Measurements from ENCODE around the gene LRR1. TPM values are rescaled to one million over a fixed set of nuclear protein-coding genes. Genes with fewer than 3 reads are reported as not detected.

The LRR1 gene
- total and polyA plus RNA-seq, 9 of the 15 experiments (the other 6 are each of a cell fraction or from before 2014, with no cell fraction given) = 26.5 to 58.1 (median 31.8) TPM

DNA sequence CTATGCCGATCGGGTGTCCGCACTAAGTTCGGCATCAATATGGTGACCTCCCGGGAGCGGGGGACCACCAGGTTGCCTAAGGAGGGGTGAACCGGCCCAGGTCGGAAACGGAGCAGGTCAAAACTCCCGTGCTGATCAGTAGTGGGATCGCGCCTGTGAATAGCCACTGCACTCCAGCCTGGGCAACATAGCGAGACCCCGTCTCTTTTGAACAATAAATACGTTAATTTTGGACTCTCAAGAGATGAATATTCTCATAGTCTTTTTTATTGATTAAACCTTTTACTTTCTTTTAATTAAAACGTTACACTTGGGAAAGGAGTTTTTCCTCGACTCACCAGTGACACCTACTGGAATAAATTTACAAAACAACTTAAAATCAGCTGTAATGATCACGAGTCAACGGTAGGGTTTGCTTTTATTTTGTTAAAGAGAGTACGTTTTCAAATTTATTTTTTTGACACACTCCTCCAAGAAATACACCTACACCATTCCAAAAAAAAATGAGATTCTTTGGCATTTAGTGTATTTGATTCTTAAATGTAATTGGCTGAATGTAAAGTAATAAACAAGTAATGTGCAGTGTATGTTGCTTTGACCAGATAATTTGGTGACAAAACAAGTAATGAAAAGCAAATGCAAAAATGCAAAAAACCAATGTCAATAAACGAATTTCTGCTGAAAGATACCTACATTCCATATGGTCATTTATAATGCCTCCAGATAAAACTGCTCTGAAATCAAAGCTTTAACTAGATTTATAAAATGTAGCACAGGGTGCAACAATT, 11.9 kb upstream of the LRR1 start (continued):
- TF ChIP-seq, protein P1, sequence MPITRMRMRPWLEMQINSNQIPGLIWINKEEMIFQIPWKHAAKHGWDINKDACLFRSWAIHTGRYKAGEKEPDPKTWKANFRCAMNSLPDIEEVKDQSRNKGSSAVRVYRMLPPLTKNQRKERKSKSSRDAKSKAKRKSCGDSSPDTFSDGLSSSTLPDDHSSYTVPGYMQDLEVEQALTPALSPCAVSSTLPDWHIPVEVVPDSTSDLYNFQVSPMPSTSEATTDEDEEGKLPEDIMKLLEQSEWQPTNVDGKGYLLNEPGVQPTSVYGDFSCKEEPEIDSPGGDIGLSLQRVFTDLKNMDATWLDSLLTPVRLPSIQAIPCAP (CRISPR knock-in tag; IDR thresholded peaks at IDR 0.05; ENCODE audit: borderline replicate concordance) = no peak
- TF ChIP-seq ATF7 (IDR thresholded peaks at IDR 0.05) (no peak; the same call in 1 of the 2 replicates), ZNF778 (CRISPR knock-in tag; IDR thresholded peaks at IDR 0.05) (no peak), ETS2 (tag; IDR thresholded peaks at IDR 0.05; ENCODE audit: borderline replicate concordance, poor library complexity, severe bottlenecking) (no peak), NFE2 (IDR thresholded peaks at IDR 0.05; ENCODE audit: low read depth) (no peak), HNRNPLL (IDR thresholded peaks at IDR 0.05; ENCODE audit: low read depth, low read length, poor library complexity, severe bottlenecking) (peak; percentile 30), ZKSCAN8 (CRISPR knock-in tag; IDR thresholded peaks at IDR 0.05) (0 out of 2 replicates have a peak, but pooled peaks have one; percentile 36), LARP7 (IDR thresholded peaks at IDR 0.05) (0 out of 2 replicates have a peak, but pooled peaks have one; percentile 14), YY1 (IDR thresholded peaks at IDR 0.05; ENCODE audit: borderline replicate concordance in 1 of 3, control insufficient read depth in 1 of 3, extremely low read depth in 1 of 3, insufficient read depth in 3 of 3, insufficient read length in 1 of 3, insufficient replicate concordance in 2 of 3, low read depth in 1 of 3, low read length in 2 of 3) (no peak), IRF9 (tag; IDR thresholded peaks at IDR 0.05) (no peak), IFI16 (CRISPR knock-in tag; IDR thresholded peaks at IDR 0.05) (no peak), CEBPZ (IDR thresholded peaks at IDR 0.05; ENCODE audit: borderline replicate concordance, low read depth, low read length) (no peak), BACH1 (tag; IDR thresholded peaks at IDR 0.05) (no peak), KDM4B (IDR thresholded peaks at IDR 0.05; ENCODE audit: borderline replicate concordance in 2 of 2, low read depth in 1 of 2) (no peak), RBM25 (IDR thresholded peaks at IDR 0.05; ENCODE audit: low read depth, low read length, severe bottlenecking) (peak; percentile 46), ZC3H11A (IDR thresholded peaks at IDR 0.05; ENCODE audit: low read depth, low read length) (no peak), MAZ (CRISPR knock-in tag; conservative IDR thresholded peaks at IDR 0.05 in 1 of 2, IDR thresholded peaks at IDR 0.05 in 1 of 2) (0 out of 4 replicates have a peak, but pooled peaks of 1 of the 2 experiments have one; percentile 6), TFAM (CRISPR knock-in tag; conservative IDR thresholded peaks at IDR 0.05) (no peak), STAT5B (CRISPR knock-in tag; IDR thresholded peaks at IDR 0.05) (no peak)

Measured in K562 (cell line).